ENCODE measurements around the gene ZFYVE16.

ZFYVE16 gene

GRCh38 chr5:80403782-80404181 lies 4.1 kb upstream of the ZFYVE16 start:
- H3K36me3 ChIP-seq (ENCODE audit: control insufficient read depth in 1 of 2, insufficient read depth in 2 of 2, low read length in 2 of 2), result no peaks in the 10 kb centered on the region
- H4K91ac ChIP-seq (ENCODE audit: low read depth, low read length), result no peak overlapping the region
- H3K9me3 ChIP-seq (ENCODE audit: insufficient read depth, low read depth, low read length), result no peaks in the 10 kb centered on the region
- peaks cover 10% of the 10 kb centered on the region for H3K79me1 ChIP-seq (ENCODE audit: low read length)
- WGBS (ENCODE audit: extremely low coverage, insufficient coverage, insufficient read length), result no CpG with 5 or more reads among the region's 2 CpGs
- H2BK5ac ChIP-seq (ENCODE audit: low read depth, low read length, poor library complexity), result no peak overlapping the region
- no peak overlapping the region for H4K8ac ChIP-seq (ENCODE audit: low read depth, low read length)
- no peak for DNase-seq
- no peak overlapping the region for H3K9ac ChIP-seq (ENCODE audit: low read length)
- no peak overlapping the region for H2BK12ac ChIP-seq (ENCODE audit: low read length)
- peaks cover 0 to 3% of the 10 kb centered on the region in 2 experiments for H3K4me1 ChIP-seq (ENCODE audit: control insufficient read depth in 1 of 2, insufficient read depth in 2 of 2, low read length in 2 of 2)
- no peak overlapping the region for H2AFZ ChIP-seq (ENCODE audit: insufficient read depth, low read length, poor library complexity)
- no peaks in the 10 kb centered on the region for H3K27me3 ChIP-seq (ENCODE audit: insufficient read depth, low read length)
- no peak overlapping the region for H3K4me3 ChIP-seq (ENCODE audit: low read depth, low read length)
- no peak overlapping the region for H3K27ac ChIP-seq (ENCODE audit: low read depth, low read length)
- peaks cover 9% of the 10 kb centered on the region for H3K79me2 ChIP-seq (ENCODE audit: control insufficient read depth, insufficient read depth, low read length, poor library complexity)
- H3K4ac ChIP-seq (ENCODE audit: low read depth, low read length), result no peak overlapping the region
- no peak overlapping the region for H3K4me2 ChIP-seq (ENCODE audit: low read length)
- H3K18ac ChIP-seq (ENCODE audit: low read length), result no peak overlapping the region
- H2BK120ac ChIP-seq (ENCODE audit: insufficient read depth, low read length, poor library complexity), result no peak overlapping the region
- no peak overlapping the region for H3K23ac ChIP-seq (ENCODE audit: low read length)
- H2AK5ac ChIP-seq (ENCODE audit: low read length), result no peak overlapping the region
- H4K12ac ChIP-seq (ENCODE audit: low read depth, low read length), result no peak overlapping the region
- no peak overlapping the region for H3K14ac ChIP-seq (ENCODE audit: low read length)

GRCh38 chr5:80406980-80407734 lies 707 bp upstream of the ZFYVE16 start:
- H2AFZ ChIP-seq (ENCODE audit: insufficient read depth, low read length, poor library complexity), result peak overlapping the region; percentile 97
- peak overlapping the region; percentile 97 for H4K91ac ChIP-seq (ENCODE audit: low read depth, low read length)
- peak overlapping the region; percentile 85 for H3K4me2 ChIP-seq (ENCODE audit: low read length)
- H3K9me3 ChIP-seq (ENCODE audit: insufficient read depth, low read depth, low read length), result no peaks in the 10 kb centered on the region
- peaks cover 14% of the 10 kb centered on the region for H3K79me2 ChIP-seq (ENCODE audit: control insufficient read depth, insufficient read depth, low read length, poor library complexity)
- peak overlapping the region; percentile 78 for H3K9ac ChIP-seq (ENCODE audit: low read length)
- peak overlapping the region; percentile 97 for H3K18ac ChIP-seq (ENCODE audit: low read length)
- H3K27me3 ChIP-seq (ENCODE audit: insufficient read depth, low read length), result no peaks in the 10 kb centered on the region
- H2AK5ac ChIP-seq (ENCODE audit: low read length), result no peak overlapping the region
- DNase-seq, result peak; percentile 13 to 57
- H3K14ac ChIP-seq (ENCODE audit: low read length), result peak overlapping the region; percentile 96
- H4K12ac ChIP-seq (ENCODE audit: low read depth, low read length), result peak overlapping the region; percentile 89
- peak overlapping the region; percentile 43 for H2BK12ac ChIP-seq (ENCODE audit: low read length)
- peak overlapping the region; percentile 77 for H3K4me3 ChIP-seq (ENCODE audit: low read depth, low read length)
- peaks cover 3 to 6% of the 10 kb centered on the region in 2 experiments for H3K36me3 ChIP-seq (ENCODE audit: control insufficient read depth in 1 of 2, insufficient read depth in 2 of 2, low read length in 2 of 2)
- no CpG with 5 or more reads among the region's 31 CpGs for WGBS (ENCODE audit: extremely low coverage, insufficient coverage, insufficient read length)
- no peak overlapping the region for H3K23ac ChIP-seq (ENCODE audit: low read length)
- peaks cover 0 to 6% of the 10 kb centered on the region in 2 experiments for H3K4me1 ChIP-seq (ENCODE audit: control insufficient read depth in 1 of 2, insufficient read depth in 2 of 2, low read length in 2 of 2)
- H3K27ac ChIP-seq (ENCODE audit: low read depth, low read length), result peak overlapping the region; percentile 98
- H4K8ac ChIP-seq (ENCODE audit: low read depth, low read length), result peak overlapping the region; percentile 100
- peak overlapping the region; percentile 97 for H2BK5ac ChIP-seq (ENCODE audit: low read depth, low read length, poor library complexity)
- peaks cover 10% of the 10 kb centered on the region for H3K79me1 ChIP-seq (ENCODE audit: low read length)
- peak overlapping the region; percentile 86 for H2BK120ac ChIP-seq (ENCODE audit: insufficient read depth, low read length, poor library complexity)
- peak overlapping the region; percentile 56 for H3K4ac ChIP-seq (ENCODE audit: low read depth, low read length)

- no peak overlapping the region for H3K23ac ChIP-seq (ENCODE audit: low read length)
- H2BK12ac ChIP-seq (ENCODE audit: low read length), result no peak overlapping the region
- peaks cover 10% of the 10 kb centered on the region for H3K79me1 ChIP-seq (ENCODE audit: low read length)
- peak overlapping the region; percentile 89 for H3K14ac ChIP-seq (ENCODE audit: low read length)
- H2BK5ac ChIP-seq (ENCODE audit: low read depth, low read length, poor library complexity), result peak overlapping the region; percentile 81
- H3K27ac ChIP-seq (ENCODE audit: low read depth, low read length), result peak overlapping the region; percentile 98
- WGBS (ENCODE audit: extremely low coverage, insufficient coverage, insufficient read length), result no CpG with 5 or more reads among the region's 24 CpGs
- peaks cover 0 to 6% of the 10 kb centered on the region in 2 experiments for H3K4me1 ChIP-seq (ENCODE audit: control insufficient read depth in 1 of 2, insufficient read depth in 2 of 2, low read length in 2 of 2)
- peak; percentile 62 to 74 for DNase-seq
- H3K27me3 ChIP-seq (ENCODE audit: insufficient read depth, low read length), result no peaks in the 10 kb centered on the region
- peak overlapping the region; percentile 61 for H2AK5ac ChIP-seq (ENCODE audit: low read length)
- H3K4ac ChIP-seq (ENCODE audit: low read depth, low read length), result peak overlapping the region; percentile 80
- no peaks in the 10 kb centered on the region for H3K9me3 ChIP-seq (ENCODE audit: insufficient read depth, low read depth, low read length)
- H3K9ac ChIP-seq (ENCODE audit: low read length), result peak overlapping the region; percentile 97
- peak overlapping the region; percentile 57 for H3K4me2 ChIP-seq (ENCODE audit: low read length)
- H2BK120ac ChIP-seq (ENCODE audit: insufficient read depth, low read length, poor library complexity), result peak overlapping the region; percentile 76
- peaks cover 14% of the 10 kb centered on the region for H3K79me2 ChIP-seq (ENCODE audit: control insufficient read depth, insufficient read depth, low read length, poor library complexity)
- H3K18ac ChIP-seq (ENCODE audit: low read length), result peak overlapping the region; percentile 60
- H4K12ac ChIP-seq (ENCODE audit: low read depth, low read length), result peak overlapping the region; percentile 68
- H2AFZ ChIP-seq (ENCODE audit: insufficient read depth, low read length, poor library complexity), result peak overlapping the region; percentile 57
- H3K4me3 ChIP-seq (ENCODE audit: low read depth, low read length), result peak overlapping the region; percentile 90
- H4K8ac ChIP-seq (ENCODE audit: low read depth, low read length), result peak overlapping the region; percentile 72
- H4K91ac ChIP-seq (ENCODE audit: low read depth, low read length), result peak overlapping the region; percentile 74
- peaks cover 6 to 9% of the 10 kb centered on the region in 2 experiments for H3K36me3 ChIP-seq (ENCODE audit: control insufficient read depth in 1 of 2, insufficient read depth in 2 of 2, low read length in 2 of 2)
Measured at GRCh38 chr5:80408484-80409366, 861 bp downstream of the ZFYVE16 start.

- Histone ChIP-seq H3K27me3 (ENCODE audit: insufficient read depth, low read length) (no peaks in the 10 kb centered on the region), H3K9ac (ENCODE audit: low read length) (no peak overlapping the region), H2BK12ac (ENCODE audit: low read length) (no peak overlapping the region), H3K79me1 (ENCODE audit: low read length) (peaks cover 10% of the 10 kb centered on the region), H3K23ac (ENCODE audit: low read length) (no peak overlapping the region), H3K18ac (ENCODE audit: low read length) (no peak overlapping the region), H3K79me2 (ENCODE audit: control insufficient read depth, insufficient read depth, low read length, poor library complexity) (peaks cover 14% of the 10 kb centered on the region), H3K4me1 (ENCODE audit: control insufficient read depth in 1 of 2, insufficient read depth in 2 of 2, low read length in 2 of 2) (peaks cover 0 to 6% of the 10 kb centered on the region in 2 experiments), H3K4me2 (ENCODE audit: low read length) (peak overlapping the region; percentile 35), H3K27ac (ENCODE audit: low read depth, low read length) (no peak overlapping the region), H4K91ac (ENCODE audit: low read depth, low read length) (no peak overlapping the region), H3K4ac (ENCODE audit: low read depth, low read length) (peak overlapping the region; percentile 72), H3K9me3 (ENCODE audit: insufficient read depth, low read depth, low read length) (no peaks in the 10 kb centered on the region), H3K4me3 (ENCODE audit: low read depth, low read length) (no peak overlapping the region), H3K36me3 (ENCODE audit: control insufficient read depth in 1 of 2, insufficient read depth in 2 of 2, low read length in 2 of 2) (peaks cover 6 to 9% of the 10 kb centered on the region in 2 experiments), H2AFZ (ENCODE audit: insufficient read depth, low read length, poor library complexity) (no peak overlapping the region), H3K14ac (ENCODE audit: low read length) (no peak overlapping the region), H2BK5ac (ENCODE audit: low read depth, low read length, poor library complexity) (no peak overlapping the region), H4K8ac (ENCODE audit: low read depth, low read length) (no peak overlapping the region), H4K12ac (ENCODE audit: low read depth, low read length) (no peak overlapping the region), H2BK120ac (ENCODE audit: insufficient read depth, low read length, poor library complexity) (no peak overlapping the region), H2AK5ac (ENCODE audit: low read length) (no peak overlapping the region)
- no peak for DNase-seq
- WGBS (ENCODE audit: extremely low coverage, insufficient coverage, insufficient read length), result no CpG with 5 or more reads among the region's 6 CpGs
Measured at GRCh38 chr5:80409367-80409966, 1.6 kb downstream of the ZFYVE16 start.
